Kidney epithelial cell (primary cell): Measurements from ENCODE around the gene IRF7. TPM values are rescaled to one million over a fixed set of nuclear protein-coding genes. Genes with fewer than 3 reads are reported as not detected.

Experiments
- DNase-seq: peaks from one replicate; pipeline ENCODE4 v3.0.0-alpha.2; 2010; ENCODE audit warnings: low read depth
- H3K27me3 ChIP-seq: 2 replicates; pipeline ENCODE4 v1.6.0; 2011; ENCODE audit warnings: low read length; ENCODE audit not compliant: control insufficient read depth, insufficient read depth
- H3K36me3 ChIP-seq: 2 replicates; pipeline ENCODE4 v1.5.1; 2011; ENCODE audit warnings: low read length; ENCODE audit not compliant: control insufficient read depth, insufficient read depth
- H3K4me3 ChIP-seq: 2 replicates; pipeline ENCODE4 v1.5.1; 2011; ENCODE audit warnings: low read depth, mild to moderate bottlenecking, control low read depth, low read length
- total RNA-seq: library from RNA; depleted of rRNA; stranded (reverse); fragments of >200 nt; gene quantifications from 2 replicates; pipeline ENCODE4 v1.2.3, GENCODE V29; 2015
- TF ChIP-seq, protein P1 (sequence below): IDR thresholded peaks from 2 replicates; pipeline ENCODE4 v1.5.1; 2011; ENCODE audit warnings: mild to moderate bottlenecking, moderate library complexity, low read length, control low read depth, inconsistent platforms; ENCODE audit not compliant: insufficient read depth, poor library complexity, severe bottlenecking

The IRF7 gene
- total RNA-seq, 1 donor from 2014 or later = 60.2 TPM

DNA sequence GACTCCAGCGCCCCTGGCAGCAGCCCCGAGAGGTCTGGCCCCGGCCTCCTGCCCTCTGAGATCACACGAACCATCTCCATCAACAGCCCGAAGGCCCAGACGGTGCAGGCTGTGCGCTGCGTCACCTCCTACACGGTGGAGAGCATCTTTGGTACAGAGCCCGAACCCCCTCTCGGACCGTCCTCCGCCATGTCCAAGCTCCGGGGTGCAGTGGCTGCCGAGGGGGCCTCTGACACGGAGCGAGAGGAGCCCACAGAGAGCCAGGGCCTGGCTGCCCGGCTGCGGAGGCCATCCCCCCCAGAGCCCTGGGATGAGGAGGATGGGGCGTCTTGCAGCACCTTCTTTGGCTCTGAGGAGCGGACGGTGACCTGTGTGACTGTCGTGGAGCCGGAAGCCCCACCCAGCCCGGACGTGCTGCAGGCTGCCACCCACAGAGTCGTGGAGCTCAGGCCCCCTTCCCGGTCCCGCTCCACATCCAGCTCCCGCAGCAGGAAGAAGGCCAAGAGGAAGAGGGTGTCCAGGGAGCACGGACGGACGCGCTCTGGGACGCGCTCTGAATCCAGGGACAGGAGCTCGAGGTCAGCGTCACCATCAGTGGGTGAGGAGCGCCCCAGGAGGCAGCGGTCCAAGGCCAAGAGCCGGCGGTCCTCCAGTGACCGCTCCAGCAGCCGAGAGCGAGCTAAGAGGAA, 7.6 kb downstream of the IRF7 start:
- TF ChIP-seq, protein P1, sequence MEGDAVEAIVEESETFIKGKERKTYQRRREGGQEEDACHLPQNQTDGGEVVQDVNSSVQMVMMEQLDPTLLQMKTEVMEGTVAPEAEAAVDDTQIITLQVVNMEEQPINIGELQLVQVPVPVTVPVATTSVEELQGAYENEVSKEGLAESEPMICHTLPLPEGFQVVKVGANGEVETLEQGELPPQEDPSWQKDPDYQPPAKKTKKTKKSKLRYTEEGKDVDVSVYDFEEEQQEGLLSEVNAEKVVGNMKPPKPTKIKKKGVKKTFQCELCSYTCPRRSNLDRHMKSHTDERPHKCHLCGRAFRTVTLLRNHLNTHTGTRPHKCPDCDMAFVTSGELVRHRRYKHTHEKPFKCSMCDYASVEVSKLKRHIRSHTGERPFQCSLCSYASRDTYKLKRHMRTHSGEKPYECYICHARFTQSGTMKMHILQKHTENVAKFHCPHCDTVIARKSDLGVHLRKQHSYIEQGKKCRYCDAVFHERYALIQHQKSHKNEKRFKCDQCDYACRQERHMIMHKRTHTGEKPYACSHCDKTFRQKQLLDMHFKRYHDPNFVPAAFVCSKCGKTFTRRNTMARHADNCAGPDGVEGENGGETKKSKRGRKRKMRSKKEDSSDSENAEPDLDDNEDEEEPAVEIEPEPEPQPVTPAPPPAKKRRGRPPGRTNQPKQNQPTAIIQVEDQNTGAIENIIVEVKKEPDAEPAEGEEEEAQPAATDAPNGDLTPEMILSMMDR = no peak
- Histone ChIP-seq H3K36me3 (peaks cover 7% of the 10 kb centered on the region), H3K27me3 (no peaks in the 10 kb centered on the region), H3K4me3 (no peak overlapping the region)
- DNase-seq = no peak

DNA sequence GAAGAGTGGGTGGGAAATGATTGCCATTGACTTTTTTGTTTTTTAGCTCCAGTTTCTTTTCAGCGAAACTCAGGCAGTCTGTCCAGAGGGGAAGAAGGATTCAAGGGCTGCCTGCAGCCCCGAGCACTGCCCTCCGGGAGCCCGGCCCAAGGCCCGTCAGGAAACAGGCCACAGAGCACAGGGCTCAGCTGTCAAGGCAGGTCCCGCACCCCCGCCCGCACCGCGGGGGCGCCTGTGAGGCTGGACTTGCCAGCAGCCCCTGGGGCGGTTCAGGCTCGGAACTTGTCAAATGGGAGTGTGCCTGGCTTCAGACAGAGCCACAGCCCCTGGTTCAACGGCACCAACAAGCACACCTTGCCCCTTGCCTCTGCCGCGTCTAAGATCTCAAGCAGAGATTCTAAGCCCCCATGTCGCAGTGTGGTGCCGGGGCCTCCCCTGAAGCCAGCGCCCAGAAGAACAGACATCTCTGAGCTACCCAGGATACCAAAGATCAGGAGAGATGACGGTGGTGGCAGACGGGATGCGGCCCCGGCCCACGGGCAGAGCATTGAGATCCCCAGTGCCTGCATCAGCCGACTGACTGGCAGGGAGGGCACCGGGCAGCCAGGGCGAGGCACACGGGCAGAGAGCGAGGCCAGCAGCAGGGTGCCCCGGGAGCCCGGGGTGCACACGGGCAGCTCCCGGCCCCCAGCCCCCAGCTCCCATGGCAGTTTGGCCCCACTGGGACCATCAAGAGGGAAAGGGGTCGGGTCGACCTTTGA, 8.6 kb downstream of the IRF7 start:
- H3K36me3 ChIP-seq = peaks cover 7% of the 10 kb centered on the region
- H3K27me3 ChIP-seq = no peaks in the 10 kb centered on the region
- H3K4me3 ChIP-seq = no peak overlapping the region
- DNase-seq = no peak
- TF ChIP-seq, protein P1 = no peak

DNA sequence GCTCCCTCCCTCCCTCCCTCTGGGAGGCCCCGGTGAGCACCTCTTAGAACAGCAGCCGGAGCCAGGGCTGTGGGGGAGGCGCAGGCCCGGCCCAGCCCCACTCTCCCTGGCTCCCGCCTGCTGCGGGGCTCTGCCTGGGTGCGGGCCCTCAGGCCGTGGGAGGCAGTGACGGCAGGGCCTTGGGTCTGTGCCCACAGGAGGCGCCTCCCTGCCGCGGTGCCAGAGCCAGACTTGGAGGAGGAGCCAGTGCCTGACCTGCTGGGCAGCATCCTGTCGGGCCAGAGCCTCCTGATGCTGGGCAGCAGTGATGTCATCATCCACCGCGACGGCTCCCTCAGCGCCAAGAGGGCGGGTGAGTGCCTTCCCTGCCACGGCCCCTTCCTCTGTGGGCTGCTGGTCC, 9.5 kb downstream of the IRF7 start:
- H3K4me3 ChIP-seq = no peak overlapping the region
- H3K36me3 ChIP-seq = peaks cover 5% of the 10 kb centered on the region
- DNase-seq = peak; percentile 18
- H3K27me3 ChIP-seq = no peaks in the 10 kb centered on the region
- TF ChIP-seq, protein P1 = no peak

DNA sequence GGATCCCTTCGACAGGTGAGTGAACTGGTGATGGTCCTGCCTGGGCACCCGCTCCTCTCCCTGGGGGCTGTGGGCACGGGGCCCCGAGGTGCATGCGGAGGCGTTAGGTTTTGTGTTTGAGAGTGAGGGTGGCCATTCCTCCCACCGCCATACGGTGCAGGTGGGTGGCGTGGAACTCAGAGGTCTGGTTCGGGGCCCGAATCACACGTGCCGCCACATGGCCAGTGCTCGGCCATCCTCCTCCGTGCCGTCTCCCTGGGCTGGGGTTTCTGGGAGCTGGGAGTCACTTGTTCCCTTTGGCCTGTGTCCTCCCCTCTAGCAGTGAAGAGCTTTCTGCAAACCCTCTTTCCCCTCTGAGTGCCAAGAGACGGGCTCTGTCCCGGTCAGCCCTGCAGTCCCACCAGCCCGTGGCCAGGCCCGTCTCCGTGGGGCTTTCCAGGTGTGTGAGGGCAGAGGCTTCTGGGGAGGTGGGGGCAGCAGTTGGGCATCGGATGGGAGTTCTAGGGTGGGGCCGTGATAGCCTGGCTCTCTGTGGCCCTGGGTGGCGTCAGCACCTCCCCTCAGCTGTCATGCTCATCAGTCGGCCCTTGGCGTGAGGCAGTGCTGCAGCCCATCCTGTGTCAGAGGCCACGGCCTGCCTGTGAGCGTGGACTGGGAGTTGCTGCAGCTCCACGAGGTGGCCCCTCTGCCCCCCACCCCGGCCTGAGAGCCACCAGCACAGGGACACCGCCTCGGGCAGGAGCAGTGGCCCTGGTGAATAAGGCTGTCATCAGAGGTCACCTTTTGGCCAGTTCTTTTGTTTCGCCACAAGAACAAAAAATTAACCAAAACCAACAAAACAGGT, 10.2 kb downstream of the IRF7 start:
- TF ChIP-seq, protein P1 = no peak
- DNase-seq = no peak
- H3K4me3 ChIP-seq = no peak overlapping the region
- peaks cover 4% of the 10 kb centered on the region for H3K36me3 ChIP-seq
- H3K27me3 ChIP-seq = no peaks in the 10 kb centered on the region

DNA sequence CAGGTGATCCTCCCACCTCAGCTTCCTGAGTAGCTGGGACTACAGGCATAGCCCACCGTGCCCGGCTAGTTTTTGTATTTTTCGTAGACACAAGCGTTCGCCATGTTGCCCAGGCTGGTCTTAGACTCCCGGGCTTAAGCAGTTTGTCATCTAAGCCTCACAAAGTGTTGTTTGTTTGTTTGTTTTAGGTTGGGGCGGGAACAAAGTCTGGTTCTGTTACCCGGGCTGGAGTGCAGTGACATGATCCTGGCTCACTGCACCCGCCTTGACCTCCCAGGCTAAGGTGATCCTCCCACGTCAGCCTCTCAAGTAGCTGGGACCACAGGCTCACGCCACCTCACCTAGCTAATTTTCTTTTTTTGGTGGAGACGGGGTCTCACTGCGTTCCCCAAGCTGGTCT, 12.6 kb downstream of the IRF7 start:
- TF ChIP-seq, protein P1 = no peak
- no peak for DNase-seq
- Histone ChIP-seq H3K36me3 (peaks cover 3% of the 10 kb centered on the region), H3K4me3 (no peak overlapping the region), H3K27me3 (no peaks in the 10 kb centered on the region)
